GM08714 (cell line): Measurements from ENCODE around the gene DNAI4.
"Not testable (repeated sequence)": the region's sequence is repeated elsewhere in the genome, so short reads cannot be mapped to it uniquely, and the experiment has no call there.

Experiments used
- H3K4me3 ChIP-seq: fragments of 200-500 bp; sonication (Bioruptor generic); 2 replicates; pipeline ENCODE4 v1.5.1; 2014; ENCODE audit warnings: mild to moderate bottlenecking, low read length, inconsistent platforms
- ZNF274 ChIP-seq: IDR thresholded peaks from 2 replicates; pipeline ENCODE4 v1.6.1; 2012; ENCODE audit warnings: mild to moderate bottlenecking, low read depth, low read length

Gene DNAI4, protein sequence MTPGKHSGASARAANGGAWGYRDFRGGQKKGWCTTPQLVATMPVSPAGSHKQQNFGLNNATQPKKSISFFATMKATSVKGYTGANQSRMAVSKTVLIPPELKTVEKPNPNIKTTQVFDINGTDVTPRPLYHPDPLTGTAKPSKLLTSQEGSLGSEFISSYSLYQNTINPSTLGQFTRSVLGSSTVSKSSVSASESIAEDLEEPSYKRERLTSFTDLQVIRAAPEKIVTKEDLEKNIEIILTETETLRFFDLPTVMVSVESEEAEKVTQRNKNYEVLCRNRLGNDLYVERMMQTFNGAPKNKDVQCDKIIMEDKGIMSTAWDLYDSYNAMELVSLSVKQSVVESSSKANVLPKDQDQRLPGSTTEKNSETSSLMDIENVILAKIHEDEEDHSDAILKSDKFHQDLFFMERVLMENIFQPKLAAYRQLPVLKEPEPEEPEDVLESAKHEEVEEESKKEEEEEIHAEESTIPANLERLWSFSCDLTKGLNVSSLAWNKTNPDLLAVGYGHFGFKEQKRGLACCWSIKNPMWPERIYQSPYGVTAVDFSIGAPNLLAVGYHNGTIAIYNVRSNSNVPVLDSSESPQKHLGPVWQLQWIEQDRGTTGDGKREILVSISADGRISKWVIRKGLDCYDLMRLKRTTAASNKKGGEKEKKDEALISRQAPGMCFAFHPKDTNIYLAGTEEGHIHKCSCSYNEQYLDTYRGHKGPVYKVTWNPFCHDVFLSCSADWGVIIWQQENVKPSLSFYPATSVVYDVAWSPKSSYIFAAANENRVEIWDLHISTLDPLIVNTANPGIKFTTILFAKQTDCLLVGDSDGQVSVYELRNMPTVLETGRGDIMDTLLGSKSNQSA

DNA sequence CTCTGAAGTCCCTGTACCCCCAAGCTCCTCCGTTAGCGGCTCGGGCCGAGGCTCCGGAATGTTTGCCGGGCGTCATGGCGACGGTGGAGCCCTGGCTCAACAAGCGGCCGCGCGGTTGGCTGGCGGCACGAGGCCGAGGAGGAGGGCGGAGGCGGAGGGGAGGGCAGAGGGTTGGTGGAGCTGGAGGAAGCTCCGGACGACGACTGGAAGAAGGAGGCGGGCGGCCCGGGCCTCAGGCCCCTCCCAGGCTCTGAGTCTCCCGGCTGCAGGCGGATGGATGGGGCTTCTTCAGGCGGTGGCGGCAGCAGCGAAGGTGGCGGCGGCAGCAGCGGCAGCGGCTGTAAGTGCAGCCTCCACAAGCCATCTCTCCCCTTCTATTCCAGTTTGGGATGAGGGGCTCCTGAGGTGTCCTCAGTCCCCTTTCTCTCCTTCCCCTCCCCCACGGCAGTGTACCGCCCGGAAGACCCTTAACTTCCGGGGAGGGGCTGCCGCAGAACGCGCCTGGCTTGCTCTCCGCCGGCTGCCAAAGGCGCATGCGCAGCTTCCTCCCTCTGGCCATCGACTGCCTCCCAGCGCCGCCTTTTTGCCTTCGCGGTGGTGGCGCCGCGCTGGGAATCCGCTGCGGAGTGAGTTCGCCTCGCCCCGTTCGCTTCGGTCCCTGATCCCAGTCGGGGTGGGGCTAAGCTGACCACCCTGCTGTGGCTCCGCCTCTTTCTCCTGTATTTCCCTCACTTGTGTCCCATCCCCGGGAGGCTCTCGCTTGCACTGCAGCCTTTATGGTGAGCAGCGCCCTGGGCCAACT is at the start of gene DNAI4, which contains the start of gene MIER1:
DNAI4 (minus strand) TSS at position 101 of the 802 bp plus-strand sequence; CDS start at position 76, 25 bp downstream.
MIER1 (plus strand) TSS at position 235 of the 802 bp plus-strand sequence; CDS start at position 274, 39 bp downstream.
- no peak for TF ChIP-seq ZNF274
- peak within 1 kb of the TSS; percentile 99 for H3K4me3 ChIP-seq

- TF ChIP-seq ZNF274, result no peak
- no peak overlapping the region for H3K4me3 ChIP-seq
These were observed 43.9 kb upstream of the DNAI4 start for GRCh38 chr1:66968574-66968973.

- not testable (repeated sequence) for H3K4me3 ChIP-seq
These were observed 41.7 kb upstream of the DNAI4 start for GRCh38 chr1:66966188-66966873.

- no peak overlapping the region for H3K4me3 ChIP-seq
- TF ChIP-seq ZNF274, result no peak
These were observed 33.3 kb upstream of the DNAI4 start for GRCh38 chr1:66957938-66958337.

DNA sequence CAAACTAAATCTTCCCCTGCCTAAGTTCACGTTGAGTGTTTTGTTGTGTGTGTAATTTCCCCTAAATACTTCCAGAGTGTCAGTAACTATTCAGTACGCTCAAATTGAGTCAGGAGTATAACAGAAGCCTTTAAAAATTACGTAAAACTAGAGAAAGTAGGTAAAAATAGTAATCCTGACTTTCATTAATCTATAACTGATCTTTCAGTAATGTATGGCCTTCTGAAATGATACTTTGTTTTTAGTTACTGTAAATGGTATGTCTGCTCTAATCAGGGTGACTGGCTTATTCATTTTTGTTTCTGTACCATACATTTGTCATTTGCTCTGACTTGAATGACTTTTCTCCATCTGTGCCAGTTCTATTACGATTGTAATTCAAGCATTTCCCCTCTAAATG is 29.6 kb upstream of the DNAI4 start:
- TF ChIP-seq ZNF274, result no peak
- no peak overlapping the region for H3K4me3 ChIP-seq

DNA sequence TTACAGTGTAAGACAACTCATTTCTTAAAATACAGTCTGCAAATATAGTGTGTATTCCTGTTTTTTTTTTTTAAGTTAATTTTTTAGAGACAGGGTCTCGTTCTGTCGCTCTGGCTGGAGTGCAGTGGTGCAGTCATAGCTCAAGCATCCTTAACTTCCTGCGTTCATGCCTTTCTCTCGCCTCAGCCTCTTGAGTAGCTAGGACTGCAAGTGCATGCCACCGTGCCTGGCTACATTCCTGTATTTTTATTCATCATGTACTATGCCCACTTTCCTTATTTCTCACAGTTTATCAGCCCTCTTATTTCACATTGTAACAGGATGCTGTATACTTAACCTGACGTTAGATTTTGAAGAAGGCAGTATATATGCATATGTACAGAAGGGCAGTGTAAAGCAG is 26.9 kb upstream of the DNAI4 start:
- no peak for TF ChIP-seq ZNF274
- H3K4me3 ChIP-seq, result no peak overlapping the region

DNA sequence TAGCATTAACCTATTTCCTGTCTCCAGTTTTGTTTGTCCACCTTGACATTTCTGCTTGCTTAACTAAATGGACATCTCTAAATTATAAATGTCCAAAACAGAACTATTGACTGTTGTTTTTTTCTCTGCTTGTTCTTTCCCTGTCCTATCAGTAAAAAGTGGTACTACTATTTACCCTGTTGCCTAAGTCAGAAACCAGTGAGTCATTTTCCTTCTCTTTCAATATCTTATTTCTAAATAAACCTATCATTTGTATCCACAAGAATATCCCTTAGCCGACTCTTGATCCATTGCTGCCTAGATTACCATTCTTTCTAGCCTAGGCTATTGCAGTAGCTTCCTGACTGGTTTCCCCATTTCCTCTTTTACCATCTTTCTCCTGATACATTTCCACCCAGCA is 22.6 kb upstream of the DNAI4 start:
- no peak for TF ChIP-seq ZNF274

GRCh38 chr1:66945316-66945715 is 20.7 kb upstream of the DNAI4 start:
- H3K4me3 ChIP-seq, result no peak overlapping the region
- TF ChIP-seq ZNF274, result no peak

More for the DNA sequence above, 22.6 kb upstream of the DNAI4 start:
- H3K4me3 ChIP-seq, result no peak overlapping the region

- H3K4me3 ChIP-seq, result no peak overlapping the region
- no peak for TF ChIP-seq ZNF274
These were observed 19.9 kb upstream of the DNAI4 start for GRCh38 chr1:66944330-66945274.

- no peak overlapping the region for H3K4me3 ChIP-seq
- TF ChIP-seq ZNF274, result no peak
These were observed 18.8 kb upstream of the DNAI4 start for GRCh38 chr1:66943361-66943969.

- TF ChIP-seq ZNF274, result no peak
- H3K4me3 ChIP-seq, result no peak overlapping the region
These were observed 16.3 kb upstream of the DNAI4 start for GRCh38 chr1:66940981-66941380.

DNA sequence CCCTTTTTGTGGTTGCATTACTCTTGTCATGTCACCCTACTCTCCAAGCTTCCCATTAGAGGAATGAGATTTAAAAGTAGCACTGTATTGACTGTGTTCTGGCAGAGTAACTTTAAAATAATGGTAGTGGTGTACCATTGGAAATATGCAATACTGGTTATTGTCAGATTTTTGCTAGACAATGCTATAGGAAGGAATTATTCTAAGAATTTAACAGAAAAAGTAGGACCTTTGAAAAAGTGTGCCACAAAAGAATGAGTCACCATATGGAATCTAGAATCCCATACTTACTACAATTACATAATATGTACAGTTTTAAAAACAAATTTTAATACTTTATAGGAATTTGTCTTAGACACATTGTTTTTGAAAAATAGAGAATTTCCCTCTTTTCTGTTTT is 14.0 kb upstream of the DNAI4 start:
- H3K4me3 ChIP-seq, result no peak overlapping the region
- no peak for TF ChIP-seq ZNF274
